ENCODE measurements around the gene MAN1A1.

DNA sequence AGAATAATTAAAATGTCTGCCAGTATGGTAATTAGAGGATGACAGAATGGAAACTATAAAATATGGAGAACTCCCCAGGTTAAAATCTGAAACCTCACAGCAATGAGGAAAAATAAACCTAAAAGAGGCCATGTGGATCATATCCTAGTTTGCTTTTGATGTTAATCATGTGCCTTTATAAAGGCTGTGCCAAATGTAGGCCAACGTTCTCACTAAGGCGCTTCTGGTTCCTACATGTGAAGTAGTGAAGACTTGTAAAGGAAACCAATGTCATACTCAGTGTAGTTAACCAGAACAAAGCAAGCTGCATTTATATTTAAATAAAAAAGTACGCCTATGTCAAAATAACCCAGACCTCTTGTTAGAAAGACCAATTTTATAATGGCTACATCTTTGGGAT is 157.4 kb downstream of the MAN1A1 start:
- TF ChIP-seq, protein P1, sequence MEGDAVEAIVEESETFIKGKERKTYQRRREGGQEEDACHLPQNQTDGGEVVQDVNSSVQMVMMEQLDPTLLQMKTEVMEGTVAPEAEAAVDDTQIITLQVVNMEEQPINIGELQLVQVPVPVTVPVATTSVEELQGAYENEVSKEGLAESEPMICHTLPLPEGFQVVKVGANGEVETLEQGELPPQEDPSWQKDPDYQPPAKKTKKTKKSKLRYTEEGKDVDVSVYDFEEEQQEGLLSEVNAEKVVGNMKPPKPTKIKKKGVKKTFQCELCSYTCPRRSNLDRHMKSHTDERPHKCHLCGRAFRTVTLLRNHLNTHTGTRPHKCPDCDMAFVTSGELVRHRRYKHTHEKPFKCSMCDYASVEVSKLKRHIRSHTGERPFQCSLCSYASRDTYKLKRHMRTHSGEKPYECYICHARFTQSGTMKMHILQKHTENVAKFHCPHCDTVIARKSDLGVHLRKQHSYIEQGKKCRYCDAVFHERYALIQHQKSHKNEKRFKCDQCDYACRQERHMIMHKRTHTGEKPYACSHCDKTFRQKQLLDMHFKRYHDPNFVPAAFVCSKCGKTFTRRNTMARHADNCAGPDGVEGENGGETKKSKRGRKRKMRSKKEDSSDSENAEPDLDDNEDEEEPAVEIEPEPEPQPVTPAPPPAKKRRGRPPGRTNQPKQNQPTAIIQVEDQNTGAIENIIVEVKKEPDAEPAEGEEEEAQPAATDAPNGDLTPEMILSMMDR (IDR thresholded peaks at IDR 0.05) = no peak
- TF ChIP-seq POLR2A (IDR thresholded peaks at IDR 0.05) = no peak

All from right lobe of liver (tissue), 4 donors.